ENCODE data around the gene CHST9. TPM values are rescaled to one million over a fixed set of nuclear protein-coding genes. Genes with fewer than 3 reads are reported as not detected.

Gene CHST9
- total and polyA plus RNA-seq, 2 of the 4 experiments (the other 2 are of a cell fraction) = not detected

GRCh38 chr18:26865557-26865956 is 319.6 kb downstream of the CHST9 start, which contains the start of gene AQP4:
Gene AQP4, minus strand, starts transcription at chr18:26865707. Its CDS starts 18 bp downstream, at chr18:26865689.
- no peak for ATAC-seq (ENCODE audit: low read depth)
- no peak for TF ChIP-seq RAD21 (IDR thresholded peaks at IDR 0.05; ENCODE audit: low read length)
- no peak for TF ChIP-seq RCOR1 (IDR thresholded peaks at IDR 0.05; ENCODE audit: insufficient replicate concordance, low read length)
- TF ChIP-seq, protein P1, sequence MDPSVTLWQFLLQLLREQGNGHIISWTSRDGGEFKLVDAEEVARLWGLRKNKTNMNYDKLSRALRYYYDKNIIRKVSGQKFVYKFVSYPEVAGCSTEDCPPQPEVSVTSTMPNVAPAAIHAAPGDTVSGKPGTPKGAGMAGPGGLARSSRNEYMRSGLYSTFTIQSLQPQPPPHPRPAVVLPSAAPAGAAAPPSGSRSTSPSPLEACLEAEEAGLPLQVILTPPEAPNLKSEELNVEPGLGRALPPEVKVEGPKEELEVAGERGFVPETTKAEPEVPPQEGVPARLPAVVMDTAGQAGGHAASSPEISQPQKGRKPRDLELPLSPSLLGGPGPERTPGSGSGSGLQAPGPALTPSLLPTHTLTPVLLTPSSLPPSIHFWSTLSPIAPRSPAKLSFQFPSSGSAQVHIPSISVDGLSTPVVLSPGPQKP (IDR thresholded peaks at IDR 0.05; ENCODE audit: borderline replicate concordance, low read depth, low read length) = no peak
- no peak for TF ChIP-seq RFX5 (IDR thresholded peaks at IDR 0.05; ENCODE audit: low read depth, low read length)
- TF ChIP-seq BHLHE40 (IDR thresholded peaks at IDR 0.05; ENCODE audit: low read depth, low read length) = no peak
- no peak for TF ChIP-seq POLR2A (IDR thresholded peaks at IDR 0.05; ENCODE audit: low read depth, low read length)
- TF ChIP-seq, protein P2, sequence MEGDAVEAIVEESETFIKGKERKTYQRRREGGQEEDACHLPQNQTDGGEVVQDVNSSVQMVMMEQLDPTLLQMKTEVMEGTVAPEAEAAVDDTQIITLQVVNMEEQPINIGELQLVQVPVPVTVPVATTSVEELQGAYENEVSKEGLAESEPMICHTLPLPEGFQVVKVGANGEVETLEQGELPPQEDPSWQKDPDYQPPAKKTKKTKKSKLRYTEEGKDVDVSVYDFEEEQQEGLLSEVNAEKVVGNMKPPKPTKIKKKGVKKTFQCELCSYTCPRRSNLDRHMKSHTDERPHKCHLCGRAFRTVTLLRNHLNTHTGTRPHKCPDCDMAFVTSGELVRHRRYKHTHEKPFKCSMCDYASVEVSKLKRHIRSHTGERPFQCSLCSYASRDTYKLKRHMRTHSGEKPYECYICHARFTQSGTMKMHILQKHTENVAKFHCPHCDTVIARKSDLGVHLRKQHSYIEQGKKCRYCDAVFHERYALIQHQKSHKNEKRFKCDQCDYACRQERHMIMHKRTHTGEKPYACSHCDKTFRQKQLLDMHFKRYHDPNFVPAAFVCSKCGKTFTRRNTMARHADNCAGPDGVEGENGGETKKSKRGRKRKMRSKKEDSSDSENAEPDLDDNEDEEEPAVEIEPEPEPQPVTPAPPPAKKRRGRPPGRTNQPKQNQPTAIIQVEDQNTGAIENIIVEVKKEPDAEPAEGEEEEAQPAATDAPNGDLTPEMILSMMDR (conservative IDR thresholded peaks at IDR 0.05; ENCODE audit: low read depth, low read length) = no peak
- TF ChIP-seq MAZ (IDR thresholded peaks at IDR 0.05; ENCODE audit: borderline replicate concordance, low read depth, low read length) = no peak
- no peak for TF ChIP-seq SMC3 (IDR thresholded peaks at IDR 0.05; ENCODE audit: low read depth, low read length)
- TF ChIP-seq FOS (IDR thresholded peaks at IDR 0.05; ENCODE audit: low read depth, low read length) = no peak
- TF ChIP-seq MAFK (IDR thresholded peaks at IDR 0.05; ENCODE audit: low read depth, low read length) = no peak
- TF ChIP-seq NFE2L2 (IDR thresholded peaks at IDR 0.05; ENCODE audit: low read depth, low read length) = no peak
- TF ChIP-seq CHD1 (IDR thresholded peaks at IDR 0.05; ENCODE audit: low read depth, low read length) = no peak
- TF ChIP-seq MXI1 (IDR thresholded peaks at IDR 0.05; ENCODE audit: borderline replicate concordance, low read depth, low read length) = no peak
- TF ChIP-seq, protein P3, sequence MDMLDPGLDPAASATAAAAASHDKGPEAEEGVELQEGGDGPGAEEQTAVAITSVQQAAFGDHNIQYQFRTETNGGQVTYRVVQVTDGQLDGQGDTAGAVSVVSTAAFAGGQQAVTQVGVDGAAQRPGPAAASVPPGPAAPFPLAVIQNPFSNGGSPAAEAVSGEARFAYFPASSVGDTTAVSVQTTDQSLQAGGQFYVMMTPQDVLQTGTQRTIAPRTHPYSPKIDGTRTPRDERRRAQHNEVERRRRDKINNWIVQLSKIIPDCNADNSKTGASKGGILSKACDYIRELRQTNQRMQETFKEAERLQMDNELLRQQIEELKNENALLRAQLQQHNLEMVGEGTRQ (IDR thresholded peaks at IDR 0.05; ENCODE audit: low read depth, low read length) = no peak
- no peak for TF ChIP-seq CEBPB (IDR thresholded peaks at IDR 0.05; ENCODE audit: low read depth, low read length)

More at GRCh38 chr18:26865557-26865956, 319.6 kb downstream of the CHST9 start, which contains the start of gene AQP4:
- Histone ChIP-seq H3K23ac (ENCODE audit: low read depth, low read length) (no peak within 1 kb of the TSS), H3K18ac (ENCODE audit: low read depth, low read length) (no peak within 1 kb of the TSS), H3K4me2 (ENCODE audit: low read depth, low read length) (no peak within 1 kb of the TSS), H4K5ac (ENCODE audit: low read depth, low read length) (no peak within 1 kb of the TSS), H2AK9ac (replicated peaks; ENCODE audit: low read depth, low read length, poor library complexity) (no peak within 1 kb of the TSS), H2BK15ac (ENCODE audit: low read depth, low read length) (no peak within 1 kb of the TSS), H3K36me3 (ENCODE audit: control insufficient read depth, insufficient read depth, low read length) (no peaks in the 10 kb centered on the region), H2BK5ac (ENCODE audit: low read depth, low read length, poor library complexity, severe bottlenecking) (no peak within 1 kb of the TSS), H2BK20ac (ENCODE audit: low read depth, low read length) (no peak within 1 kb of the TSS), H2BK120ac (ENCODE audit: low read depth, low read length) (no peak within 1 kb of the TSS), H3K56ac (ENCODE audit: extremely low read depth, insufficient read depth, low read length) (no peak within 1 kb of the TSS), H3K9me1 (ENCODE audit: insufficient read depth, low read length) (no peaks in the 10 kb centered on the region), H3K14ac (replicated peaks; ENCODE audit: low read depth, low read length) (no peak within 1 kb of the TSS), H4K91ac (ENCODE audit: insufficient read depth, low read depth, low read length) (no peak within 1 kb of the TSS), H2AFZ (replicated peaks; ENCODE audit: low read length, poor library complexity) (no peak within 1 kb of the TSS), H3K79me1 (ENCODE audit: low read depth in 1 of 2, low read length in 2 of 2) (no peaks in the 10 kb centered on the region), H3K9ac (ENCODE audit: low read depth, low read length) (no peak within 1 kb of the TSS), H3K27ac (ENCODE audit: insufficient read depth, low read length) (no peak within 1 kb of the TSS), H2AK5ac (ENCODE audit: low read depth, low read length) (no peak within 1 kb of the TSS), H3K9me3 (ENCODE audit: control insufficient read depth, insufficient read depth, low read length) (no peaks in the 10 kb centered on the region), H3K4me1 (ENCODE audit: control insufficient read depth, insufficient read depth, low read length) (no peaks in the 10 kb centered on the region), H3K4me3 (ENCODE audit: insufficient read depth, low read depth, low read length) (no peak within 1 kb of the TSS), H4K8ac (ENCODE audit: low read depth in 2 of 2, low read length in 2 of 2) (no peak within 1 kb of the TSS), H4K20me1 (ENCODE audit: insufficient read depth, low read length) (no peaks in the 10 kb centered on the region), H3K4ac (ENCODE audit: low read depth, low read length) (no peak within 1 kb of the TSS), H3K27me3 (ENCODE audit: control insufficient read depth, insufficient read depth, low read length) (no peaks in the 10 kb centered on the region)
- CTCF ChIA-PET = no interaction called here
- no CpG with 5 or more reads among the region's 5 CpGs for WGBS, 2 experiments (ENCODE audit: extremely low coverage in 2 of 2, insufficient read length in 1 of 2)
- POLR2A ChIA-PET (ENCODE audit: unreplicated experiment) = no interaction called here
- BruUV-seq (replicated peaks) = no TSS peak
- dilution Hi-C loops (cut with HindIII; ENCODE audit: low sequenced_read_pairs, unreplicated experiment) (no loop called here), intact Hi-C loops (cut with micrococcal nuclease) (no loop called here), in situ Hi-C loops (cut with MboI; ENCODE audit: low sequenced_read_pairs) (no loop called here)
- DNase-seq = no peak

Measured in IMR-90 (cell line).